AG09319 (cell line): ENCODE measurements around the gene IL24.
"Not testable (repeated sequence)": the region's sequence is repeated elsewhere in the genome, so short reads cannot be mapped to it uniquely, and the experiment has no call there.

ENCODE experiments used
- DNase-seq: peaks from one replicate; pipeline ENCODE4 v3.0.0-alpha.2; 2010; ENCODE audit warnings: low read depth; ENCODE audit errors: extremely low read depth
- CTCF ChIP-seq: IDR thresholded peaks from 2 replicates; pipeline ENCODE4 v1.5.1; 2011; ENCODE audit warnings: low read depth, mild to moderate bottlenecking, inconsistent platforms, low read length, moderate library complexity

IL24 gene

GRCh38 chr1:206922524-206922923, 25.3 kb downstream of the IL24 start:
- no peak for TF ChIP-seq CTCF
- DNase-seq: no peak

- no peak for TF ChIP-seq CTCF
- no peak for DNase-seq
These were observed 26.0 kb downstream of the IL24 start for GRCh38 chr1:206923009-206923960.

GRCh38 chr1:206923961-206924557, 26.8 kb downstream of the IL24 start:
- not testable (repeated sequence) for DNase-seq

- no peak for DNase-seq
- no peak for TF ChIP-seq CTCF
These were observed 27.4 kb downstream of the IL24 start for GRCh38 chr1:206924592-206925105.

- no peak for DNase-seq
- TF ChIP-seq CTCF: no peak
These were observed 28.0 kb downstream of the IL24 start for GRCh38 chr1:206925106-206925736.

- no peak for DNase-seq
These were observed 29.0 kb downstream of the IL24 start for GRCh38 chr1:206926286-206926685.

GRCh38 chr1:206929524-206929923, 32.3 kb downstream of the IL24 start:
- no peak for DNase-seq

More at GRCh38 chr1:206926286-206926685, 29.0 kb downstream of the IL24 start:
- TF ChIP-seq CTCF: no peak

More at GRCh38 chr1:206929524-206929923, 32.3 kb downstream of the IL24 start:
- no peak for TF ChIP-seq CTCF
